ENCODE results near the gene B3GNT5. TPM values are rescaled to one million over a fixed set of nuclear protein-coding genes. Genes with fewer than 3 reads are reported as not detected.
A peak's percentile ranks its signal among the peaks of the same experiment; 100 is the strongest.

B3GNT5 gene, protein sequence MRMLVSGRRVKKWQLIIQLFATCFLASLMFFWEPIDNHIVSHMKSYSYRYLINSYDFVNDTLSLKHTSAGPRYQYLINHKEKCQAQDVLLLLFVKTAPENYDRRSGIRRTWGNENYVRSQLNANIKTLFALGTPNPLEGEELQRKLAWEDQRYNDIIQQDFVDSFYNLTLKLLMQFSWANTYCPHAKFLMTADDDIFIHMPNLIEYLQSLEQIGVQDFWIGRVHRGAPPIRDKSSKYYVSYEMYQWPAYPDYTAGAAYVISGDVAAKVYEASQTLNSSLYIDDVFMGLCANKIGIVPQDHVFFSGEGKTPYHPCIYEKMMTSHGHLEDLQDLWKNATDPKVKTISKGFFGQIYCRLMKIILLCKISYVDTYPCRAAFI
- total RNA-seq (2014; rRNA removed), result 42.1 and 52.6 TPM in 2 replicates
- polyA plus RNA-seq (2012), result 5.9 TPM

DNA sequence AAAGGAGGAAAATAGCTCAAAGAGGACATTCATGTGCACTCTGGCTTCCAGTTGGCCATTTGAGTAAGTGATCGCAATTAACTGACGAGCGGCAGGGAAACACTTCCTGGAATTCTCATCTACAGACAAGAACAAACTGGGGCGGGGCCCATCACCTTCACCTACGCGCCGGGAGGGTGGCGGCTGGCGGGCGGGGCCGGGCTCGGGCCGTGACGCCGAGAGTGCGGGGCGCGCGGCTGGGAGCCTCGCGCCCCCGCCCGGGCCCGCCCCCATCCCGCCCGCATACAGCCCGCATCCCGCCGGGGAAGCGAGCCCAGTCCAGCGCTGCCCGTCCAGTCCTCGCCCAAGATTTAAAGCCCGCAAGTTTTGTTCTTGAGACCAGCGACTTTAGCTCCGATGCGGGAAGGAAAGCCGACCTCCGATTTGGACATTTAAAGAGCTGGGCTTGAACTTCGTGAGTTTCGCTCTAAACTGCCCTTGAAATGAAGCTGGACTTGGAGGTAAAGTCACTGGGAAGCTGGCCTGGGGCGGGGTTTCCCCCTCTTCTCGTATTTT is at the start of gene B3GNT5:
Gene B3GNT5 (plus strand): TSS at position 281 of the 555 bp plus-strand sequence. CDS start 16,546 bp downstream, outside the sequence.
- peak; percentile 37 for DNase-seq (ENCODE audit: low read depth)

DNA sequence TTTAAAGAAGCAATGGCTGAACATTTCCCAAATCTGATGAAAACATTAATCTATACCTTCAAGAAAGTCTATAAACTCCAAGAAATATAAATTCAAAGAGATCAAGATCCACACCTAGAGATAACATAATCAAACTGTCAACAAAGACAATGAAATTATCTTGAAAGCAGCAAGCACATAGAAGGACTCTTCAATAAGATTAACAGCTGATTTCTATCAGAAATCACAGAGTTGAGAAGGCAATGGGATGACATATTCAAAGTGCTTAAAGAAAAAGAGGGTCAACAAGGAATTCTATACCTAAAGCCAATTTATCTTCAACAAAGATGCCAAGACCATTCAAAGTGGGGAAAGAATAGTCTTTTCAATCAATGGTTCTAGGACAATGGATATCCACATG is 49.4 kb upstream of the B3GNT5 start:
- DNase-seq (ENCODE audit: low read depth), result no peak

DNA sequence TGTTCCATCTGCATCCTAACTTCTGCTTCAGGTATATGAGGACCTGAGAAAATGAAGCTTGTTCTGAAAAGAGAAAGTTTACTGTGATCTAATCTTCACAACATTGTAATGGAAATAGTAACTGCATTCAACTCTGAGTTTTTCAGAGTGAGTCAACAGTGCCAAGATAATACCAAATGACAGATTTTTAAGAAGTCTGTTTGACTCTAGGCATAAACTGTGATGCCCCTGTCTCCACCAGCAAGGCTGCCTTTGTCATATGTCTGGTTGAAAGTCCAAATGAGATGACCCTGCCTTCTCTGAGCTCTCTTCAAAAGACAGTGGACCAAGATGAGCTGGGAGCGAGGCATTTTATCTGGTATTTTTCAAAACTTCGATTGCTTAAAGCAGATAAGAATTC is 44.8 kb upstream of the B3GNT5 start:
- DNase-seq (ENCODE audit: low read depth), result no peak

DNA sequence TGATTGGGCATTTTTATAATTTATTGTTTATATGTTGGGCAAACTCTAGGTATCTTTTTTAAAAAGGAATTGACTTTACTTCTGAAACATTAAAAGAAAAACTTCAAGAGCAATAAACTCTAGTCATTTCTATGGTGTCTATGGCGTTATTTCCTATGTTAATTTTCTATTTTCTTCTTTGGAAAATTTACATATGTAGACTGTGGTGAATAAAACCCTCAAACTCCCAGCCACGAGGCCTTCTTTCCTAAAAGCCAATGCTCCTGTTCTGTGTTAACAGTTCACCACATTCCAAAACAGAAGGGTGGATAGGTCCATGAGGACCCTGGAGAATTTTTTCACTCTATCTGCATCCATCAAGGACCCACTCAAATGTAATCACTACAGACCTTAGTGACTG is 44.3 kb upstream of the B3GNT5 start:
- DNase-seq (ENCODE audit: low read depth), result no peak

DNA sequence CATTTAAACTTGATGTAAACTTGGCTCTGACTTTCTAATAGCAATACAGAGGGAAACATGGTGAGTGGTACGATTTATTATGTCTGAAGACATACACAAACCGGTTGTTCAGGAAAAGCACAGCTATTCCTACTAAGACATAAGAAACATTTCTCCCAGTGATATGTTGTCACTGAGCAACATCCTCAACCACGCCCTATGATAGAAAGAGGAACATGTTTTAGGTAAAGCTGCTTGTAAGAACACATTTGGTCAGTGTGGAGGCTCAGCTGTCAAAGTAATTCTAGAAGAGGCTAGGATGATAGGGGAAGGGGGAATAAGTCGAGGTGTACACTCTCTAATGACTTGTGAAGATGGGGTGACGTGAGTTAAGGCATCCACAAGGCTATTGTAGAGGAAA is 42.7 kb upstream of the B3GNT5 start:
- no peak for DNase-seq (ENCODE audit: low read depth)

DNA sequence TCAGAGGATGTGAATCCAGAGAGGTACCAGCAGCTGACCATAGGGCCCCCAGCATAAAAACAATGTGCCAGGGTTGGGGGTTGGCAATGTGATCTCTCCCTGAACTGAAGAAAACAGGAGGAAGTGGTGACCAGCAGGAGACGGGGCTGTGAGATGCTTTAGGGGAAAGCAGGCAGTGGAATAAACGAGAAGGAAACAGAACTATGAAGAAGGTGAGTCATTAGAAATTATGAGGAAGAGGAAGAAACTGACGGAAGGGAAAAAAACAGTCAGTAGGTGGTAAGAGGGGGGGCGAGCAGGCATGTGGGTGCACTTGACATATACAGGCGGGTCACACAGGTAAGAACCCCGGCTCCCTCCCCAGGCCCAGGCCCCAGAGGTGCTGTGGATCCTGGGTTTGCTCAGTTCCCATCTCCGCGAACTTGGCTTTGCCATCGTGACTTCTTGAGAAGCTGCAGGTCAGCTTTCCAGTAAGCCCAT is 42.2 kb upstream of the B3GNT5 start:
- no peak for DNase-seq (ENCODE audit: low read depth)

DNA sequence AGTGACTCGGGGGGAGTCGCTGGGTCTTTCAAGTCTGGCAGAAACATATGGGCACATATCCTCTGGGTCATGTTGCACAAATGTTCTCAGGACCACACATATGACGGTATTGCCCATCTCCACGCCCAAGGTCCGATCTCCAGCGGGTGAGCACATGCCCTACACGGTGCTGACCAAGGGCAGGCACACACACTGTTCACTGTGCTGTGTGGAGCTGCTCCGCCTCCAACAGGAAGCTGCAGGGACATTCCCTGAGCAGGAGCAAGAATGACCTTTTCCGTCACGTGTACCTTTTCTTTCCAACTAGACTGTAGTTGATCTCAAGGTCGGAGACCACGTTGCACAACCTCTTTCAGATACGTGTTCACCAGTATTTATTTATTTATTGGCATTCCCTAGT is 41.7 kb upstream of the B3GNT5 start:
- no peak for DNase-seq (ENCODE audit: low read depth)

DNA sequence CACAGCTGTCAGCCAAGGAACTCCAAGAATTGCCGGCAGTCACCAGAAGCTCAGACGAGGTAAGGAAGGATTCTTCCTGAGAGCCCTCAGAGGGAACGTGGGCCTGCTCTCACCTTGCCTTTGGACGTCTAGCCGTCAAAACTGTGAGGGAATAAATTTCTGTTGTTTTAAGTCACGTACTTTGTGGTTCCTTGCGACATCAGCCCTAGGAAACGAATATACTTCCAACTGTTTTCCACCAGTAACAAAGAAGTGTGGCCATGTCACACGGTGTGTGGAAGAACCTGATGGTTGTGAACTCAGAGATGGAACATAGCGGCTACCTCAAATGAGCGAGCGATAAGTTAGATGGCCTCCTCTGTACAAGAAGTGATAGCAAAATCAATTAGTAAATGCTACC is 41.0 kb upstream of the B3GNT5 start:
- no peak for DNase-seq (ENCODE audit: low read depth)

DNA sequence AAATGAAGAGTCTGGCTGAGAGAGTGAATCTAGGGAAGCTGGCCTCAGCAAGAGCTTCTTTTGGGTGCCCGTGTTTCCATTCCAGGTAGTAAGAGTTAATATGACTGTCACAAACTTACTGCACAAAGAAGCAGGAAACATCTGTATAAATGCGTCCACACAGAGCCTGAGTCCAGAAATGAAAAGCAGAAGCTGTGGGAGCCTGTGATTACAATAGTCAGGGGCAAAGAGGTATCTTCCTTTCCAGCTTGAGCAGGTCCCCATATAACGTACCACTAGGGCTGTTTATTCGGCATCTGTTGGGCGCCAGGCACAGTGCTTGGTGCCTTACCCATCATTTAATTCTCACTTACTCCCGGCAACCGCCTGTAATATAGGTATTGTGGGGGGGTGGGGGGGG is 40.5 kb upstream of the B3GNT5 start:
- DNase-seq (ENCODE audit: low read depth), result no peak

DNA sequence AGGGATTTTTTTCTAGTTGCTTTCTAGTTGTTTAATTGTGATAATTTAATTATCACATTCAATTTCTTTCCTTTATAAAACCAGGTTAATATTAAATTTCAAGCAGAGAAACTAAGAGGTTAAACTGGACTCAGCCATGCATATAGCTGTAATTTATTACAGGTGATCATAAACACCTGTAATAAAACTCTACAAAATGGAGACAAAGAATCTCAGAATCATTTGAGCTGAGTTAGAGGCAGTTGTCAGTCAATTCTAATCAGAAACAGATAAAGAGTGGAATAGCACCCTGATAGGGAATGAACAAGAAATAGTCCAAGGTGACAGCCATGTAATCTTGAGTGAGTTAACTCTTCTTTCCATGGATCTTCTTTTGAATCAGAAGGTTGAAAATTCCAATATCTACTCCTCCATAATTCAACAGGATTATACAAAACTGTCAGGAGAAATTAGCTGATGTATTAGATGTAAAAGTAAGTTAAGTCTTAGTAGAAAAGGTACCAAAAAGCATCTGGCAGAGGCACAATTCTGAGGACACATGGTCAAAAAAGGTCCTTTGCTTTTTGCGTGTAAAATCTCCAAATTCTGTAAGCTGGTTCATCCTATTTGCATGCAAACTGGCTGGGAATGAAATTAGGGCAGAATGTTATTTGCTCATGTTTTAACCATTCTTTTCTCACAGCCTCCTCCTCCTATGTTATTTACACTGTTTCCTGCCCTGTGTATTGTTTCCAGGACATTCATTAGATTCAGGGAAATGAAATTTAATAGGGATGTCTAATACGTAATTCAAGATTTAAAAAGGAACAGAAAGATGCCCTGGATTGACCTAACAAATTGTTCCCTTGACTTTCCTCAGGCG is 39.4 kb upstream of the B3GNT5 start:
- no peak for DNase-seq (ENCODE audit: low read depth)

DNA sequence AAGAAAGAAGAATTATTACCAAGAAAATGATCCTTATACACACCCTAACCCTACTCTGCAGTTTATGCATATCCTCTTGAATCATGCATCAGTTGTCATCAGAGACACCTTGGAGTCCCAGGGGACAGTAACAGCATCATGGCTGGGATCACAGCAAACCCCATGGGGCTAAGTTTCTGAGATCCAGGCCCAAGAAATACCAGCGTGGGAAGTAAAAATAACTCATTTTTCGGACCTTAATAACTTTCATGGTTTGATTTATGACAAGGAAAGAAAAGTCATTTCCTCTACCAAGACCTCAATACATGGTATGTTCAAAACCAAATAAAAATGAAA is 38.8 kb upstream of the B3GNT5 start:
- DNase-seq (ENCODE audit: low read depth), result no peak

DNA sequence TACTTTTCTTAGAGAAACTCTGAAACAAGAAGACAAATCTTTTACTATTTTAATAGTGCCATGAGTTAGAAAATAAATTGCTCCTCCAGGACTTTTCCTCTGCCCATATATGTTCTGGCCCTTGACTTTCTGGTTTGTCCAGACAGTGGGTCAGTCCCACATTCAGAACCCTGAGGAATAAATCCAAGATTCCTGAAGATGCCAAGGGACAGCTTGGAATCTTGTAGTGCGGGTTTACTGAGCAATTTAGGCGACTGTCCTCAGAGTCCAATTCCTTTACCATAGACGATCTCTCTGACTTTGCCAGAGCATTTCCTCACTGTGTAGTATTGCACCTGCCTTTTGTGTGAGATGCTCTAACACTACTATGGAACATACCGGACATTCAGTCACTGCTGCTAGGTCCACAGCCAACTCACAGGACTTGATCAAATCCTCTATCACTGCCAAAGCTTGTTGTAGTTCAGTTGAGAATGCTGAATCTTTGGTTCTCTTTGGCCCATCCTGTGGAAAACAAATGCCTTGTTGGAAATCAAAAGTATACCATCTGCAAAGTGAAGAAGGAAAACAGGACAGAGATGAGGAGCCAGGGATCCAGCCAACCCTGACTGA is 37.4 kb upstream of the B3GNT5 start:
- DNase-seq (ENCODE audit: low read depth), result no peak

DNA sequence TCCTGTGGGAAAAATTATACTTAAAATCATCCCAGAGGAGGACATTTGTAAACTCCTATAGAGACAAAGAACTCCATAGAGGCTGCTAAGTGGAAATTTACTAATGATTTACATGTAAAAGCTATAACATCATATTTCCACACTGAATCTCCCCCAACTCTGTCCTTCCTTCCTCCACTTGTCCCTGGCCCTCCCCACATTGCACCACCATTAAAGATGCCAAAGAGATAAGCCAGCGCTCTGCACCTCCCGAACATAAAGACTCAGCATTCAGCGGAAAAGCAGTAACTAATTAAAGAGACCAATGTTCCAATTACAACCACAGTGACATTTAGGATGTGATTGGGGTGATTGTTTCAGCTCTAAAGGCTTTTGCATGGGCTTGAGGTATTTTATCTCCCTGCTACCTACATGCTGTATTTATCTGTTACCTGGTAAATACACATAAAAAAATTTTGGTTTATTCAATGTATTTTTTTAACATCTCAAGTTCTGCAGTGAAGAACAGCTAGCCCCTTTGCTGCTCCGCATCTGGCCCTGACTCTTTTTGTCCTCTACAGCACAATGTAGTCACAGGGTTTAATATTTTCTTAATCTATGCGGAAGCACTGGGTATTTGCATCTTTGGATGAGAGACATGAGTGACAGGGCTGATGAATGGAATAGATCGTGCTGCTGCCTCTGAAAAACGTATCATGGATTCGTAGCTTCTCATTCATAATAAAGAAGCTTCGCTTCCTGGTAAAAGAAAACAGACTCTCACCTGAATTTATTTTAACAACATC is 35.3 kb upstream of the B3GNT5 start:
- DNase-seq (ENCODE audit: low read depth), result no peak

DNA sequence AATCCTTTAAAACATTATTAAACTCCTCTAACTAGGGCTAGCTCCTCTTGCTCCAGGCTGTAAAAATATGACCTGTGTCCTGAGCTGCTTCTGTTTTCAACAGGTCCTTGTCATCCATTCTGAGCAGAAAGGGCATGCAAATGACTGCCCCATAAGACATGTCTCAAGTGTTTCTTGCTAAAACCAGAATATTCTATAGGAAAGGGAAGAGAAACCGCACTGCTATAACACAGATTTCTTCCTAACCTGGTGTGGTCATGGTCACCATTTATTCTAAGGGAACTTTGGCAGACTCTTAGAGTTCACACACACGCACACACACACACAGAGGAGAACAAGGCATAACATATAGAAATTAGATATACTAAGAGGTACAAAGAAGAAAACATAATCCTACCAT is 34.2 kb upstream of the B3GNT5 start:
- DNase-seq (ENCODE audit: low read depth), result no peak

DNA sequence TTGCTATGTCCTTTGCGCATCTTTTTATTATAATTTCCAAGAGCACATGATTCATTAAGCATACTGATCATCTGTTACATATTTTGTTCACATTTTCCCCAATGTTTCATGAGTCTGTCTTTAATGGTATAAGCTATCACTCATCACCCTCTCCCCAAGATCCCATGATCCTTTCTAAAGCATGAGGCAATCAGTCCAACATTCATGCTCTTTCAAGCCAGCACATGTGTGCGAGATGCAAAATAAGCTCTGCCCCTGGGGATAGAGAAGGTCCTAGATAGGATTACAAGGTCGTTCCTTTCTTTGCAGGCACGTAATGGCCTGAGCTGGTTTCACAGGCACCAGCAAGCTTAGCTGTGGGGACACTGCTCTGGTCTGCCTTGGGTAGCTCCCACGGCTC is 32.2 kb upstream of the B3GNT5 start:
- DNase-seq (ENCODE audit: low read depth), result peak; percentile 19

DNA sequence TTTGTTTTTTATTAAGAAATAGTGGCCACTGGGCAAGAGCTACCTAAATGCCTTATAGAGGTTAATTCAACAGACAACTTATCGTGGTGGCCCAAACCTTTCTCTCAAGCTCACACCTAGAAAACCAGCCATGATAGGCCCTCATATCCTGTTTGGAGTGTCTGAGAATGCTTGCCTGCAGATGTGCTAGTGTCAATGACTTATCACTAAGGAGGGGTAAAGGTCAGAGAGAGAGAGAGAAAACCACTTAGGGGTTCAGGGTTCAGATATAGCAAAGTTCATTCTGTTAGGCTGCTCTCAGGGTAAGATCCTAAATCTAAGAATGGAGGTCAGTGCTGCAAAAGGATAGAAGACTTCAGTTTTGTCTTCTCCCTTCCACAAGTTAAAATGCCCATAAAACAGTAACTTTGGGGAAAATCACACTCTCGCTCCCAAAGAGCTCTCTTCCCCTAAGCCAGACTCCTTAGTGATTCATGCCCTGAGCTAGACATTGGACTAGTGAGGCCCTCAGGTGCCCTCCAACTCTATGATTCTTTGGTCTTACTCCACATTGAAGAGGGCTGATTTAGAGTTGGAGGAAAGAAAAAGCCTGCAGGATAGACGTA is 30.3 kb upstream of the B3GNT5 start:
- DNase-seq (ENCODE audit: low read depth), result no peak

DNA sequence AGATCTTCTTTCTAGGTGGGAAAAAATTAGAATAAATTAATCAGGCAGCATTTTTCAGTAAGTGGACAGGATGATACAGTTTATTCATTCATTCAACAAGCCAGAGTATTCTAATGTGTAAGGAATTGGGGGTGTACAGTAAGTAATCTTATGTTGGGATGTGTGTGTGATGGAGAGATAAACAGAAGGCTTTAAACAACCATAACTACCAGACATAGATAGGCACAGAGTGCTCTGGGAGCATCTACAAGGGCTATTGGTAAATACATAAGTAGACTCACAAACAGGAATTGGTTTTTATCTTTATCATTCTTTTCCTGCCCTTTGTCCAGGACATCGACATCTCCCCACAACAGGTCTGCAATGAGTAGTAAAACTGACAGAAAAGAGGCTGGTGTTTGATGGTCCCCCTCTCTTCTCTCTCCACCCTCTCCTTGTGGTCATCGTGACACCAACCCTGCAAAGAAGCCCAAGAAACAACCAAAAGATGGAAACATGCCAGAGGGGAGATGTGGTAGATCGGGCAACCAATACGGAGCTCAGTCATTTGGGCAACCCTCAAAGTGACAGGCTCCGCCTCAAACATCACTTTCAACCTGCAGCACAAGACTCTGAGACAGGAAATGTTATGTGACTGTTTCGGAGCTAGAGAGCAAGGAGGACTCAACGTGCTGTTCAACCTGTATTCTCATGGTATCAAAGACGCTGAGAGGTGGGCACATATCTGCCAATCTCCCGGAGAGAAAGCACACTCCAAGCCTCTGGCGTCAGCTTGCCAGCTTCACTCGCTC is 28.7 kb upstream of the B3GNT5 start:
- no peak for DNase-seq (ENCODE audit: low read depth)

DNA sequence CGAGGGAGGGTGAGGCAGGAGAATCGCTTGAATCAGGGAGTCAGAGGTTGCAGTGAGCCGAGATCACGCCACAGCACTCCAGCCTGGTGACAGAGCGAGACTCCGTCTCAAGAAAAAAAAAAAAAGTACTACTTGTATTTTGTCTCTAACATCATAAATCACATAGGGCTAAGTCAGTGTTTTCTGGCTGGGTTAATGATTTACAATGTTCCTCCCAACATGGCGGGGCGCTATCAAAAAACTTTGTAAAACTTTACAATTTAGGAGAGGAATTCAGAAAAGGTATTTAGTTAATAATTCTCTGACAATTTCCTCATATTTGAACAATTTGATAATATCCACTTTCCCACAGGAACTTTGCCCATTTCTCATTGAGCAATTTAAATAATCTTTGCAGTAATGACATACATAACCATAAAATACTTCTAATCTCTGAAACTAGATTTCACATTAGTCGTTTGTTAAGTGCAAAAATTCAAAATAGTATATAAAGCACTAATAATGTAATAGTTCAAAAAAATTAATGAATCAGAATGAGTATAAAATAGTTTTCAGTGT is 26.6 kb upstream of the B3GNT5 start:
- DNase-seq (ENCODE audit: low read depth), result no peak

DNA sequence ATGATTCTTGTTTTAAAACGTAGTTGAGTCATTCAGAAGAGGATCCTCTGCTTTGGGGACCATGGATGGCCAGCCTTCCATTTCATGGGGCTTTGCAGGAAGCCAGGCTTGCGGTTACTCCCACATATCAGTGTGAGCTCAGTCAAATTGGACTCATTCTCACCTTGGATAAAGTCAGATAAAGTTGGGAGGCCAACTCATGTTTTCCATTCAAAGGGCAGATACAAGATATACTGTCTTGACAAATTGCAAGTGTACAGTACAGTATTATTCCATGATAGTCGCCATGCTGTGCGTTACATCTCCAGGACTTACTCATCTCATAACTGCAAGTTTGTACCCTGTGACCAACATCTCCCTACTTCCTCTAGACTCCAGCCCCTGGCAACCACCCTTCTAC is 25.5 kb upstream of the B3GNT5 start:
- DNase-seq (ENCODE audit: low read depth), result no peak

DNA sequence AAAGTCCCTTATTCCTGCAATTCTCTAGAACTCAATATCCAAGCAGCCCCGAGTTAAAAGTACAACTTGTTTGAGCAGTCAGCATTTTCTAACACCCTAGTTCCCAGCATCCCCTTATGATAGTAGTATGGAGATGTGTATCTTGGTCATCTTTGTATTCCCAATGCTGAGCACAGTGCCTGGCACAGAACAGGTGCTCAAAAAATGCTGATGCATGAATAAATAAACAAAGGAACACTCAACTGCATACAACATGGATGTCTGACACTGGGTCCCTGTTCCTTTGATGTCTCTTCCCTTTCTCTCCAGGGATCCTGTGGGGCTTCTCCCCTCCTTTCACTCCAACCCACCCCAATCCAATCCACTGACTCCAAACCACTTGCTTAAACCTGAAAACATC is 23.9 kb upstream of the B3GNT5 start:
- DNase-seq (ENCODE audit: low read depth), result no peak

Data from LHCN-M2 (cell line).